Activated CD4-positive, alpha-beta T cell treated with anti-CD3 and anti-CD28 coated beads for 48 hours (primary cell): ENCODE results near the gene INPP5B.
"Not testable (repeated sequence)": the region's sequence is repeated elsewhere in the genome, so short reads cannot be mapped to it uniquely, and the experiment has no call there.

Experiments
- DNase-seq: peaks from one replicate; pipeline ENCODE4 v3.0.0-alpha.2; 2020

The INPP5B gene

DNA sequence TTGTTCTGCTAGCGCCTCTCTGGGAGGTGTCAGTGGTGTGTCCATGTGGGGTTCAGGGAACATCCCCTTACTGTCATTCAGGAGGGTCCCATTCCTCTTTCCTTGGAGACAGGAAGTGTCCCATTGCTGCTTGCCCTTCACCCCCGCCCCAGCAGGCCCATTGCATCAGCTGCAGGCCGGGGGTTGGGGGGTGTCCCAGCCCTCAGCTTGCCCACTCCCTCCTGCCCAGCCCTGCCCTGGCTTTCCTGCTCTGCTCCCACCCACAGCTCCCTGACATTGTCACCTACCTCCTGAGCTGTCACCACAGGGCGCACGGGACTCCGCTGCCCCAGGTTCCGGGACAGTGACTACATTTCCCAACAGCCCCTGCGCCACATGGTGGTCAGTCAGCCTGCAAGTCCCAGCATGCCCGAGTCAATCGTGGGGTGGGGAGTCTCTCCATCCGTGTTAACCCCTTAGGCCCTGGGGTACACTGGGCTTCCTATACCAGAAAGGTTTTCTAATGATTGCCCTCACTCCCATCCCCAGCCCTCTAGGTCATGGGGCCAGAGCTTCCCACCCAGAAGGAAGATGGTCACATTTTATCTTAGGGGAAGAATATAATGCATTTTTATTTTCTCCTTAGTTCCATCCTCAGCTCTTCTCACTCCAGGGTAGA, at the start of gene INPP5B:
Gene INPP5B (minus strand): TSS at position 351 of the 658 bp plus-strand sequence. CDS start 745 bp downstream, outside the sequence.
- peak; percentile 86 for DNase-seq

GRCh38 chr1:37995751-37996345, 49.0 kb upstream of the INPP5B start:
- no peak for DNase-seq

GRCh38 chr1:37994886-37995566, 48.2 kb upstream of the INPP5B start:
- no peak for DNase-seq

DNA sequence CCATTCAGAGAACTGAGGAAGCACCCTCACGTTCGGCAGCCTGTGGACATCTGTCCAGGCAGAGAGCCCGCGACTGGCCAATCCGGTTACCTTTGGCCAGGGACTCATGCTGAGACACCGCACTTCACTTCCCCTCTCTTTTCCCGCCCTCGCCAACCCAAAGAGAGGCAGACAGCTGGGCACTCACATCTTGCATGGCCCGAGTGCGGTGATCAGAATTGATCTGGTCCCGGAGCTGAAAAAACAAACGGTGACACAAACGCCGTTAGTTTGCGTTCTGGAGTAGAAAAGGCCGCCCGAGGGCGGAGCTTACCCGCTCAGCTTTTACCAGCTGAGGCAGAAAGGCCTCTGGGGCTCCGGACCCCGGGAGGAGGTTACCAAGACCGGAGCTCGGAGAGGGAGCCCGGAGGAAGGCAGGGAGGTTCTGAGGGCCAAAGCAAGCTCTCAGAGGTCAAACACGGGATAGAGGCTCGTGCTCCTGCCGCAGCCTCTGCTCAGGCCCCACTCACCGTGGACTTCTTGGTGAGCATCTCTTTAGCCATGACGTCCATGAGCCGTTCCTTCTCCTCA, 42.6 kb upstream of the INPP5B start:
- DNase-seq, result peak; percentile 56

DNA sequence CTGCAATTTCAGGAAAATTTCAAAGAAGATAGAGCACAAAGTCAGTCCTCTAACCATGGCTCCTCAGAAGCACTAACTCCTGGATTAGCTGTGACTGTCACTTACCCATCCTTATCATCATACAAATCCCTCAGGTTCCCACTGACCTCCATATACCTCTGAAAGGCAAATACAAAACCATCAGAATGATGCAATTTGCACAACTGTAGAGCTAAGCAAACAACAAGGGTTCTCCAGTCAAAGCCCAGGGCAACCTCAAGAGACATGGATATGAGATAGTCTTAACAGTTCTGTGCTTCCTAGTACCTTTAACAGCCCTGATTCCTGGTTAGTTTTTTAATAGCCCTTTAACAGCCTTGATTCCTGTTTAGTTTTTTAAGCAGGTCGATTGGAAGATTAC, 40.8 kb upstream of the INPP5B start:
- no peak for DNase-seq

DNA sequence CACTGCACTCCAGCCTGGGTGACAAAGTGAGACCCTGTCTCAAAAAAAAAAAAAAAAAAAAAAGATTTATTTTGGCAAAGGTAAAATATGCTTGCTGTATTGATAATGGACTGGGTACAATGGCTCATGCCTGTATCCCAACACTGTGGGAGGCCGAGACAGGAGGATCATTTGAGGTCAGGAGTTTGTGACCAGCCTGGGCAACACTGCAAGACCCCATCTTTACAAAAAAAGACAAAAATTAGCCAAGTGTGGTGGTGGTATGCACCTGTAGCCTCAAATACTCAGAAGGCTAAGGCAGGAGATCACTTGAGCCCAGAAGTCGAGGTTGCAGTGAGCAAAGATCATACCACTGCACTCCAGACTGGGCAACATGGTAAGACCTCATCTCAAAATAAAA, 36.7 kb upstream of the INPP5B start:
- DNase-seq, result no peak

DNA sequence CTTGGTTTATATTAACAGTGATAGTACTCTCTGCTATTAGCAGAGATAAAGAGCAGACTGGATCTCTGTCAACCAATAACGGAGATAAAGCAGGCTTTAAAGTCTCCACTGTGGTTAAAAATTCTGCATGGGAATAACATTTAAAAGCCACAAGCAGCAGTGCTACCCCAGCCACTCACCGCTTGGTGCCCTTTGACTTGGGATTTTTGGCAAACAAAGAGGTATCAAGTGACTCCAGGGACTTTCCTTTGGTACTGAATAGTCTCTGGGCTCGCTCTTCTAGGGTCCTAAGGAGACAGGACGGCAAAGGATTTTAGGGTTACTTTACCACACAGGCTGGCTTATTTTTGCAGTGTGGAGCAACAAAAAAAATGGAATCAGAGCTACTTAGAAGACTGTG, 31.7 kb upstream of the INPP5B start:
- no peak for DNase-seq

DNA sequence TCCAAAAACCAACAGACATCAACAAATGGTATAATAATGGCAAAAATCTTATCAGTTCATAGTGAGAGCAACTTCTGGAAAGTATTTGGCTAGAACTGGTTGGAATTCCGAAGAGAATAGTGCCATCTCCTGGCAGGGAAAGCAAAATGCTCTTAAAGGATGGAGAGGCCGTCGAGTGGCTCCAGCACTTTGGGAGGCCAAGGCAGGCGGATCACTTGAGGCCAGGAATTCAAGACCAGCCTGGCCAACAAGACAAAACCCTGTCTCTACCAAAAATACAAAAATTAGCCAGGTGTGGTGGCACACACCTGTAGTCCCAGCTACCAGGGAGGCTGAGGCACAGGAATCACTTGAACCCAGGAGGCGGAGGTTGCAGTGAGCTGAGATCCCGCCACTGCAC, 28.2 kb upstream of the INPP5B start:
- DNase-seq, result not testable (repeated sequence)

- no peak for DNase-seq
Observed at GRCh38 chr1:37974567-37974966, 27.7 kb upstream of the INPP5B start.

- not testable (repeated sequence) for DNase-seq
Observed at GRCh38 chr1:37973684-37974083, 26.8 kb upstream of the INPP5B start.

DNA sequence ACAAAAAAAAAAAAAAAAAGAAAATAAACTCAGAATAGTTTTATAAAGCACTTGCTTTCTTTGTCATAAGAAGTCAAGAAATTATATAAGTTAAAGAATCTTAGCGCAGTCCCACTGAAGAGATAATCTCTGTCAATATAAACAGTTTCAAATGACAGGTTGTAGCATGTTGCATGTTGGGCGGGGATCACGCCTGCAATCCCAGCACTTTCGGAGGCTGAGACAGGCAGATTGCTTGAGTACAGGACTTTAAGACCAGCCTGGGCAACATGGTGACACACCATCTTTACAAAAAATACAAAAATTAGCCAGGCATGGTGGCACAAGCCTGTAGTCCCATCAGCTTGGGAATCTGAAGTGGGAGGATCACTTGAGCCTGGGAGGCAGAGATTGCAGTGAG, 18.4 kb upstream of the INPP5B start:
- no peak for DNase-seq

- DNase-seq, result not testable (repeated sequence)
Observed at GRCh38 chr1:37964106-37964505, 17.3 kb upstream of the INPP5B start.

- no peak for DNase-seq
Observed at GRCh38 chr1:37958690-37959089, 11.8 kb upstream of the INPP5B start.

DNA sequence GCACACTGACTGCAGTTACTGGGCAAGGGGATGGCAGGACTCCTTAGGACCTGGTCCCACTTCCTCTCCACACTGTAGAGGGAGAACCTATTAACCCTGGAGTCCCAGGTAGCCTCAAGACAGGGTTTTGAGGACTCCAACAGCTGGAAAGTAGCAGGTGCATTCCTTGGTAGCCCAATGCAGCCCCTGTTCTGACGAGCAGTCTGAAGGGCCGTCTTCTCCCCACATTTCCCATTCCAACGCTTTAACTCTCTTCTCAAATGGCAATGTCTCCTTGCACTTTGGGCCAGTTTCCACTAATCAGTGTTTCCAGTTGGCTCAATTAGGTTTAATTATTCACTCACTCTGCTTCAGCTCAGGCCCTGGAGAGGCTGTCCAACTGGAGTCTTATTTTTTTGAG, 8.8 kb upstream of the INPP5B start:
- no peak for DNase-seq

- no peak for DNase-seq
Observed at GRCh38 chr1:37954316-37954971, 7.6 kb upstream of the INPP5B start.

- no peak for DNase-seq
Observed at GRCh38 chr1:37952738-37953137, 5.9 kb upstream of the INPP5B start.

DNA sequence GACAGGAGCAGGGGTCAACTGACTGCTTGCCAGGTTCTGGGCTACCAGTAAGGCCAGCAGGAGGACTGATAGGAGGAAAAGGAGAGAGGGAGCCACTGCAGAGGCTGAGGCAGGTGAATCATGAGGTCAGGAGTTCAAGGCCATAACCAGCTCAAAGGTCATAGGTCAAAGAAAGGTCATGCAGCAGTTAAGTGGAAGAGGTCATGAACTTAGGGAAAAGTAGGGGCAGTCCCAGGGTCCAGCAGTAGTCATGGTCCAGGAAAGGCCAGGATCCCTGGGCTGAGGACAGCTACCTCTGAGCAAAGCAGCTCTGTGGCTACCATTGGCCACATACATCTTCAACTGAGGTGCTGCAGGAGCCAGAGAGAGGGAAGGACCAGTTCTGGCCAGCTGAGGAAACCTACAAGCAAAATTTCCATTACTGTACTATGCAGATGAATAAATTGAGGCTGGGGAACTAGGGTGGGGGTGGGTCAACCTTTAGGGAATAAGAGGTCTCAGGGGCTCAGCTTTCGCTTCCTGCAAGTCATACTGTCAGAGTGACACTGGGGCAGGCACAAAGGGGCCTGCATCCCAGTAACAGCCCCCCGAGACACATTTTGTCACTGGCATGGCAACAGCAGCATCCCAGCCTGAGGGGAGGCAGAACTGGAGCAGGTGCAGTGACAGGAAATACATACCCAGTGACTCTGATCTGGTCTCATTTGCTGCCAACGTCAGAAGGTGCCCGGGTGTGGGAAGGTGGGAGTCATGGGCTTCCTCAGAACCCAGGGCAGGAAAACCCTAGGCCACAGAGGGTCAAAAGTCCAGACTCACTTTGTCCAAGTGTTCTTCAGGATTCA, 5.2 kb upstream of the INPP5B start:
- DNase-seq, result no peak

GRCh38 chr1:37951041-37951782, 4.4 kb upstream of the INPP5B start:
- DNase-seq, result no peak

GRCh38 chr1:37949524-37950152, 2.8 kb upstream of the INPP5B start:
- no peak for DNase-seq

DNA sequence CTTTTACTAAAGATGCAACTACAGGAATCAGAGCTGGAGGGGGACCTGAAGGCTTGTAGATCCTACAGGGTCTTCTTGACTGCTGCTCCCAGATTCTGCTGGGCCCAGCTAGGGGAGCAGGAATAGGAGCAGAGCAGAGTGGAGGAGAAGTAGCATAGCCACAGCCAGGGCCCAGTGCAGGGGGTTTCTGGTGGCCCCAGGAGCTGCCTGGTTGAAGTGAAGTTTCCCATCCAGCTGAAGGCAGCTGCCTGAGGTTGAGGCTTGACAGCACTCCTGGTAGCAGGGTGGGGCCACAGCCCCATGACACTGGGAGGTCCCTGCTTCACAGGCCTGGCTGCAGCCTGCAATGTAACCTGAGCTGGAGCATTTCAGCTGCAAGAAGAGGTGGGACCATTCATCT, 2.0 kb upstream of the INPP5B start:
- no peak for DNase-seq

GRCh38 chr1:37948166-37948565, 1.3 kb upstream of the INPP5B start:
- DNase-seq, result no peak
